Hematopoietic multipotent progenitor cell (in vitro differentiated cells): ENCODE measurements around the gene SAA2. TPM values are rescaled to one million over a fixed set of nuclear protein-coding genes. Genes with fewer than 3 reads are reported as not detected.
"Not testable (repeated sequence)": the region's sequence is repeated elsewhere in the genome, so short reads cannot be mapped to it uniquely, and the experiment has no call there.

Experiments used
- DNase-seq, 3 donors: peaks; one replicate each; pipeline ENCODE4 v3.0.0-alpha.2; 2011 to 2015; ENCODE audit warnings: low read depth in 2 of 3, low spot score in 2 of 3
- total RNA-seq: library from RNA; depleted of rRNA; stranded (reverse); fragments of >200 nt; gene quantifications from one replicate; pipeline ENCODE4 v1.2.3, GENCODE V29; 2012

Gene SAA2
- not detected for total RNA-seq

GRCh38 chr11:18248561-18248960 lies at the start of gene SAA2:
Gene SAA2 (minus strand): TSS chr11:18248668. CDS start chr11:18248011, 657 bp downstream.
- no peak for DNase-seq

- no peak for DNase-seq
These were observed 46.8 kb upstream of the SAA2 start for GRCh38 chr11:18295316-18295715.

- DNase-seq, result no peak
These were observed 46.4 kb upstream of the SAA2 start for GRCh38 chr11:18294862-18295261.

GRCh38 chr11:18288911-18289310 lies 40.4 kb upstream of the SAA2 start:
- no peak for DNase-seq

GRCh38 chr11:18285841-18286240 lies 37.4 kb upstream of the SAA2 start:
- DNase-seq, result no peak

GRCh38 chr11:18282626-18283025 lies 34.2 kb upstream of the SAA2 start:
- no peak for DNase-seq

GRCh38 chr11:18280438-18281045 lies 32.1 kb upstream of the SAA2 start:
- no peak for DNase-seq

- DNase-seq, result peak in 1 of 3 donors; percentile 5
These were observed 29.2 kb upstream of the SAA2 start for GRCh38 chr11:18277565-18278271.

- DNase-seq, result no peak
These were observed 22.7 kb upstream of the SAA2 start for GRCh38 chr11:18271206-18271605.

GRCh38 chr11:18270102-18270501 lies 21.6 kb upstream of the SAA2 start:
- no peak for DNase-seq

- not testable (repeated sequence) for DNase-seq
These were observed 20.8 kb upstream of the SAA2 start for GRCh38 chr11:18269252-18269651.

GRCh38 chr11:18267335-18268133 lies 19.1 kb upstream of the SAA2 start:
- not testable (repeated sequence) for DNase-seq

GRCh38 chr11:18265949-18266348 lies 17.5 kb upstream of the SAA2 start, which contains the start of gene SAA1:
Gene SAA1 (plus strand): TSS chr11:18266264. CDS start chr11:18266888, 624 bp downstream.
- DNase-seq, result no peak

- DNase-seq, result no peak
These were observed 16.4 kb upstream of the SAA2 start for GRCh38 chr11:18264677-18265555.

- DNase-seq, result no peak
These were observed 15.6 kb upstream of the SAA2 start for GRCh38 chr11:18264035-18264434.

- not testable (repeated sequence) for DNase-seq
These were observed 14.3 kb upstream of the SAA2 start for GRCh38 chr11:18262681-18263350.

- DNase-seq, result no peak
These were observed 13.3 kb upstream of the SAA2 start for GRCh38 chr11:18261721-18262120.

- DNase-seq, result no peak
These were observed 10.8 kb upstream of the SAA2 start for GRCh38 chr11:18259259-18259658.

- no peak for DNase-seq
These were observed 6.4 kb upstream of the SAA2 start for GRCh38 chr11:18254781-18255361.
